ENCODE data around the gene ZNF397.
A peak's percentile ranks its signal among the peaks of the same experiment; 100 is the strongest.

ZNF397 gene

DNA sequence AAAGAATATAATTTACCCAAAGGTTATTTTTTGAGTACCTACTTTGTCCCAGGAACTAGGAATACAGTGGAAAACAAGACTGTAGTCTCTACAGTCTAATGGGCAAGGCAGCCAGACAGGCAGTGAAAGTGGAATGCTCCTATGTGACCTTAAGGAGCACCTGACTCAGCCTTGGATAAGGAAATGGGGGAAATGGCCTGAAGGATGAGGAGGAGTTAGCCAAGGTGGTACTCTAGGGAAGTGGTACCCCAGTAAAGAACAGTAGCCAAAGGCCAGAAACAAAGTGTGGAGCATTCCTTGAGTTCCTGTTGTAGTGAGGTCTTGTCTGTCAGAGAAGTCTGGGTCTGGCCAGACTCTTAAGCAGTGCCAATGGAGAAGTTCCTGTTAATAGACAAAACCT is 6.0 kb downstream of the ZNF397 start:
- DNase-seq: no peak

GRCh38 chr18:35247412-35248249 is 6.8 kb downstream of the ZNF397 start:
- no peak for DNase-seq

DNA sequence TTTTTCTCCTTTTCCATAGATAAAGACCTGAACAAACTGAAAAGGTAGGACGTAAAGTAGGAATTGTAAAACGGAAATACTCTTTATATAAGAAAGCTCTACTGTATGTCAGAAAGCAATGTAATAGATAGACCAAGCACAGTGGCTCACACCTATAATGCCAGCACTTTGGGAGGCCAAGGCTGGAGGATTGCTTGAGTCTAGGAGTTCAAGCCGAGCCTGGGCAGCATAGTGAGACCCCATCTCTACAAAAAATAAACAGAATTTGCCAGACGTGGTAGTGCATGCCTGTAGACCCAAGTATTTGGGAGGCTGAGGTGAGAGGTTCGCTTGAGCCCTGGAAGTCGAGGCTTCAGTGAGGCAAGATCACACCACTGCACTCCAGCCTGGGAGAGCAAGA is 7.6 kb downstream of the ZNF397 start:
- no peak for DNase-seq

GRCh38 chr18:35252466-35252865 is 11.6 kb downstream of the ZNF397 start:
- DNase-seq: no peak

DNA sequence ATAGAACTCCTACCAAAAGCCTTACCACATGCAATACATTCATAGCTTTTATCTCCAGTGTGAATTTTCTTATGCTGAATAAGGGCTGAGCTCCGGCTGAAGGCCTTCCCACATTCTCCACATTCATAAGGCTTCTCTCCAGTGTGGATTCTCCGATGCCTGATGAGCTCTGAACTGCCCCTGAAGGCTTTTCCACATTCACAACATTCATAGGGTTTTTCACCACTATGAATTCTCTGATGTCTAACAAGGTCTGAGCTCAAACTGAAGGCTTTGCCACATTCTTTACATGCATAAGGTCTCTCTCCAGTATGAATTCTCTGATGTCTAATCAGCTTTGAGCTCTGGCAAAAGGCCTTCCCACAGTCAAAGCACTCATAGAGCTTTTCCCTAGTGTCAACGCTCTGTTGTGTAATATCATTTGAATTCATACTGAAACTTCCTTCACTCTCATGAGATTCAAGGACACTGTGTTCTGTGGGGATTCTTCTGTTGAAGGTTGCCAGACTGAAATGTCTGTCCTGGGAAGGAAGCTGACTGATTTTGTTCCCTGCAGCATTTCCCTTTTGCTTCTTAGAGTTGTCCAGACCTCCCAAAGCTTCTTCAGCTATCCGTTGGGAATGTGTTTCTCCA is 12.9 kb downstream of the ZNF397 start:
- DNase-seq: no peak

DNA sequence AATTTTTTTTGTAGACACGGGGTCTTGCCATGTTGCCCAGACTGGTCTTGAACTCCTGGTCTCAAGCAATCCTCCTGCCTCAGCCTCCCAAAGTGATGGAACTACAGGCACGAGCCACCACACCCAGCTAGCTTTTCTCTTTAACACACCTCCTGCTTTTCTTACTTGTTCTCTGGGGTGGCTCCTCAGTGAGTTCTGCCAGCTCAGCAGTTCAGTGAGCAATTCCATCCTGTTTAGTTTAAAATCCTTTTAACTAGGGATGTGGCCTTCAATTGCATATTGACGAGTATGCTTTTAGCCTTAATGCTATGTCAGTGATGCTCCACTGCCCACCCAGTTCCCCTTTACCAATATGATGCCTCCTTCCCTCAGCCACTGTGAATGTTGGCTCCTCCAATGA is 16.1 kb downstream of the ZNF397 start:
- no peak for DNase-seq

DNA sequence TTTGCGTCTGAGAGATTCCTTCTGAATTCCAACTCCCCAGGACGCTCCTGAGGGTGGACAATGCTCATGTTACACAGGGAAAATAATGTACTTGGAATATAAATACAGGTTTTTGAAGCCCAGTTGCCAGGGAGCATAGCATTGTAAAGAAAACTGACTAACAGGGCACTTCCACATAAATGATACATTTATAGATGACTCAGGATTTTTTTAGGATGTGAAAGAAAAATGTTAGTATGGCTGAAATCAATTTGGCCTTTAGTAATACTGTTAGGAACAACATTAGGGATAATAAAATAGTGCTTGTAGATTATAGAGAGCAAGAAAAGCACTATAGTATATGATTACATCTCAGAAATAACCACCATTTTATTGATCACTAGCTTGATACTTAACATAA is 23.6 kb downstream of the ZNF397 start:
- no peak for DNase-seq

DNA sequence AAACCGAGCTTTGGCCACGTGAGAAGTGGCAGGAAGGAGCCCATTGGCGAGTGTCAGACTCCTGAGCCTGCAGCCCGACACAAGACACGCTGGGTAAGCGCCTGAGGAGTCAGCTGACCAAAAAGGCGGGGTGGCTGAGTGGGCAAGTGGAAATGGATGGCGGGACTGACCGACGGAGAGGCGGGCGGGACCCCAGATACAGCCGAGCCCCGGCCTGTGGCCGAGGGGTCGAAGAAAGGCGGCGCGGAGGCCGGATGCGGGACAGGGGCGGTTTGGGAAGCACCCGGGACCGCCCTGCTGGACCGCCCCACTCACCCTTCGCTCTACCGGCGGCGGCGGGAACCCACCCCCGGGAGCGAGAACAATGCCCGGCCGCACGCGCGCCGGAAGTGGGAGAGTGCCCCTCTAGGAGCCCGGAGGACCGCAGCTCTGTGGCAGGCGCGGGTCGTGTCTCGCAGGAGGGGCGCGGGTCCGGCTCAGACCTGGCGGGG is 26.4 kb downstream of the ZNF397 start:
- DNase-seq: peak; percentile 61

DNA sequence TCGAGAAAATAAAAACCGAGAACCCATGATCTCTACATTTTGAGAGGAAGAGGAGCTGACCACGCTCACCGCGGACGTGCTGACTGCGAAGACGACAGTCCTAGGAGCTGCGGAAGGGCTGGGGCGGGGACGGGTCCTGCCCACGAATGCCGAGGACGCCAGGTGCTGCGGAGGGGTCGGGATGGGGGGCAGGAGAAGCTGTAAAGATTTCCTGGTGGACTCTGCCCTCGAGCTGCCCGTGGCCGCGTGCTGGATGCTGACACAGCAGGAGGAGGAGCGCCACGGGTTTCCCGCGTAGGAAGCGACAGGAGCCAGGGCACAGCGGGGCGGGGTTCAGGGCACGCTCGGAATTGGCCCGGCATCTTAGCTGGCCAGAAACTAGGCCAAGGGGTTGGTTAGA is 27.0 kb downstream of the ZNF397 start:
- no peak for DNase-seq

DNA sequence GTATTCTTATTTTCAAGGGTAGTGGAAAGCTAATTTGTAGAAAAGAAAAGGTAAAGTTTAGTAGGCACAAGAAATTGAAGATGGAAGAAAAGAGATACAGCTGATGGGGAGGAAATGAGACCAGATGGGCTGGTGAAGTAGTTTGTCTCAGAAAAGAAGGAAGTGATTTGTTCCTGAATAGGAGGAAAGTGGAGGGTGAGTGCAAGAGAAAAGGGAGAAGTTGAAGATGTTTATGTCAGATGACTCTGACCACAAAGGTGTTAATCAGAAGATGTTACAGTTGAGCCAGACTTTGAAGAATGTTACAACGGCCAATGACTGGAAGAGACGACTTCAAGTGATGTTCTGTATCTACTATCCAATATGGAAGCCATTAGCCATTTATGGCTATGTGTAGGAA is 28.0 kb downstream of the ZNF397 start:
- no peak for DNase-seq

- DNase-seq: no peak
Measured at GRCh38 chr18:35271656-35272055, 30.8 kb downstream of the ZNF397 start.

DNA sequence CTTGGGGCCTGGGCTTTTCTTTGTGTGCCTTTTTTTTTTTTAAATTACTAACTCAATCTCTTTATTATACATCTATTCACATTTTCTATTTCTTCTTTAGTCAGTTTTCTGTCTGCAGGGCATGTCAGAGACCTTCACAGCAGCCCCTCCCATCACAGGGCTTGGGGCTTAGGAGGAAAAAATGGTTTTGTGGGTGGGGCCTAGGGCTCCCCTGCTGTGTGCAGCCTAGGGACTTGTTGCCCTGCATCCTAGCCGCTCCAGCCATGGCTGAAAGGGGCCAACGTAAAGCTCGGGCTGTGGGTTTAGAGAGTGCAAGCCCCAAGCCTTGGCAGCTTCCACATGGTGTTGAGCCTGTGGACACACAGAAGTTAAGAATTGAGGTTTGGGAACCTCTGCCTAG is 35.4 kb downstream of the ZNF397 start:
- no peak for DNase-seq

DNA sequence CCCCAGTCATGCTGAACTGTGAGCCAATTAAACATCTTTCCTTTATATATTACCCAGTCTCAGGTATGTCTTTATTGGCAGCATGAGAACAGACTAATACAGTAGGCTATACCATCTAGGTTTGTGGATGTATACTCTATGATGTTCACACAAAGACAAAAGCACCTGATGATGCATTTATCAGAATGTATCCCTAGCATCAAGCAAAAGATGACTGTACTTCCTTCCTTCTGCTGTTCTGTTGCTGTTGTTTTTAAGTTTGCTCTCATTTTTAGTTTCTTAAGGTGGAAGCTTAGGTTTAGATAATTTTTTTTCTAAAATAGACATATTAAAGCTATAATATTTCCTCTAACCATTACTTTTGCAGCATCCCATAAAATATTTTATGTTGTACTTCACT is 36.8 kb downstream of the ZNF397 start:
- no peak for DNase-seq

GRCh38 chr18:35278085-35278484 is 37.3 kb downstream of the ZNF397 start:
- DNase-seq: no peak

DNA sequence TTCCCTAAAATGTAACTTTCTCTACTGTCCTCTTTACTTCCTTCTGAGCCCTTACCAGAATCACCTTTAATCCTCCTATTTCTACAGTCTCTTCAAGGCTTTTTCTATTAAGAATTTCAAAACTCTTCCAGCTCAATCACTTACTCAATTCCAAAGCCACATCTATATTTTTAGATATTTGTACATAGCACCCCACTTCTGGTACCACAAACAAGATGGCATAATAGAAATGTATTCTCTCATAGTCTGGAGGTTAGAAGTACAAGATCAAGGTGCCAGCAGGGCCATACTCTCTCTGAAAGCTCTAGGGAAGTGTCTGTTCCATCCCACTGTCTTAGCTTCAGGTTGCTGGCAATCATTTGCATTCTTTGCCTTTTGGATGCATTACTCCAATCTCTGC is 38.1 kb downstream of the ZNF397 start:
- DNase-seq: no peak

- DNase-seq: no peak
Measured at GRCh38 chr18:35282353-35282752, 41.5 kb downstream of the ZNF397 start.

DNA sequence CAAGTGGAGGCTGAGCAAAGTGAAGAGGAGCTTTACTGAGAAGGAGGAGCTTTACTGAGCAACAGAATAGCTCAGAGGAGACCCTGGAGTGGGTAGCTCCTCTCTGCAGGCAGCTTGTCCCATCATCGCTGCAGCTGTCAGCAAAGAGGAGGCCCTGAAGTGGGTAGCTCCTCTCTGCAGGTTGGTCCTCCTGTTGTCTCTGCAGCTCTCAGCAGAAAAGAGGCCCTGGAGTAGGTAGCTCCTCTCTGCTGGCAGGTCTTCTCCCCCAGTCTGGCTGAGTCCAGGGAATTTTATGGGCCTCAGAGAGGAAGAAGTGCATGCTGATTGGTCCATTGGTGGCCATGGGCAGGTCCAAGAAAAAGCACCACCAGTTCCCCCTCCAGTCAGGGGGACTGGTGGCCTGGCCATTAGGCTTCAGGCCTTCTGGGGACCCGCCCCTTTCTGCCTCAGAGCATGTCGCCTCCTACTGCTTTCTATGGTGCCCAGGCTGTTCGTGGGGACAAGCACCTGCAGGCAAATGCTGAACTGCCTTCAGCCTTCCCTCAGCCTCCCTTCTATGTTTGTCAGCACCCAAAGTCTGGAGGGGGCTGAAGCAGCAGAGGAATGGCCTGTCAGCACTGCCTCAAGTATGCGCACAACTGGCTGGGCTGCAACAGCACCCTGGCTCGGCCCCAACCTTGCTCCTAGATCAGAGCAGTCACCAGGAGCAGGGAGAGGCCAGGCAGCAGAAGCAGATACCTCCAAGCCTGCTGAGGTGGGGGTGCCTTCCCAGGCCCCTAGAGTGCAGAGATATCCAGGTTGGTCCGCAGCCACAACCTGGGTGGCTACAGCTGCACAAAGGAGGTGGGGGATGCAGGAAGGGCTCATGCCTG is 43.3 kb downstream of the ZNF397 start:
- no peak for DNase-seq

- no peak for DNase-seq
Measured at GRCh38 chr18:35284841-35285240, 44.0 kb downstream of the ZNF397 start.

- DNase-seq: no peak
Measured at GRCh38 chr18:35289293-35289692, 48.5 kb downstream of the ZNF397 start.

DNA sequence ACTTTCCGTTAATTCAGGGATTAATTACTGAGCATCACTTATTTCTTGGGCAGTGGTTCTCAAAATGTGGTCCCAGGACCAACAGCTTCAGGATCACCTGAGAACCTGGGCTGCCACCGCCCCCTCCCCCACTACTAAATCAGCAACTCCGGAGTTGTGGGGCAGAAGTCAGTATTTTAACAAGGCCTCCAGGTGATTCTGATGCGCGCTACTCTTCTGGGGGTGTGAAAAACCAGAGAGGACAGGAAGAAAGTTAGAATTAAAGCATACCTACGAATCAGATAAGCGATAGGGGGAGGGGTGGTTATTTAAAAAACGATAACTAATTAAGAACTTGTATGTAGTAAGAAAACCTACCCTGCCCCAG is 48.9 kb downstream of the ZNF397 start:
- peak; percentile 3 for DNase-seq

DNA sequence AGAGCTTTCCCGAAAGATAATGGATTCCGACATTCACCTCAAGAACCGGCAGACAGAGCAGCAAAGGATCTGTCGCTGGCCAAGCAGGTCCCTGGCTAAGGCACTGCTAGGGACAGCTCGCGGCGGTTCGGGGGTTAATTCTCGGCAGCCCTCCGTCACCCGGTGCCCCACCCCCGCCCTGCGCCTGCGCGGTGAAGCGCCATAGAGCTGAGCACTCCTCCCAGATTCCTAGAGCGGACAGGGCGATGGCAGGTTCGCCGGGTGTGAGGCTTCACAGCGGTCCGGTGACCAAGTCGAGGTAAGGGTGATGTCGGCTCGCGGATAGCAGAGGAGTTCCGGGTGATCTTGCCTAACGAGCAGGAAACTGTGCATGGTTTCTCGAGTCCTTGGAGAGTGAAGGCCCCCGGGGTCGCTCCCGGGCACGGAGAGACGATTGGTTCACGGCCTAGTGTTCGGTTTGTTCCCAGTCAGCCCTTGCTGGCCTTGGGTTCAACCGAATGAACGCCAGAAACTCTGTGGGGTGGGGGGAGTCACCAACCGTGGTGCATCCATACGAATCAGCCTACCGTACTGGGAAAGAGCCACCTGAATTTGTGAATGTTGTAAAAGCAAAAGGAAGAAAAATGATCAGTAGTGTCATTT is 49.4 kb downstream of the ZNF397 start, which contains the start of gene ZSCAN30:
Gene ZSCAN30, minus strand, starts transcription at position 136 of the 642 bp plus-strand sequence. CDS start 25,877 bp downstream, outside the sequence.
- DNase-seq: peak; percentile 95

DNA sequence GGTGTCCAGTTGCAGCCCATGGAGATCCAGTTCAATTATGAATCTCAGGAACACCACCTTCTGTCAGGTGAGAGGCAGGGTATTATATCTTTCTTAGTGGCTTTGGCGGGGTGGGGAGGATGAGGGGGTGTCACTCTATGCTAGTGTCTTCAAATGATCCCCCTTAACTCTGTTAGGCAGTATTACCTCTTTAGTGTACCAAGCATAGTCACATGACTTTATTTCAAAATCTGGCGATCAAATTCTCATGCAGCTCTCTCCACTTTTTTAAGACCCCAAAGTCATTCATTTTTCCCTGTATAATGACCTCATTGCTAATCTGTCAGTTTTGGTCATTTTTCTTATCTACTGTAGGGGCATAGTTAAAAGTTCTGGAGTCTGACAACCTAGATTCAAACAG is 50.3 kb downstream of the ZNF397 start:
- DNase-seq: no peak

DNA sequence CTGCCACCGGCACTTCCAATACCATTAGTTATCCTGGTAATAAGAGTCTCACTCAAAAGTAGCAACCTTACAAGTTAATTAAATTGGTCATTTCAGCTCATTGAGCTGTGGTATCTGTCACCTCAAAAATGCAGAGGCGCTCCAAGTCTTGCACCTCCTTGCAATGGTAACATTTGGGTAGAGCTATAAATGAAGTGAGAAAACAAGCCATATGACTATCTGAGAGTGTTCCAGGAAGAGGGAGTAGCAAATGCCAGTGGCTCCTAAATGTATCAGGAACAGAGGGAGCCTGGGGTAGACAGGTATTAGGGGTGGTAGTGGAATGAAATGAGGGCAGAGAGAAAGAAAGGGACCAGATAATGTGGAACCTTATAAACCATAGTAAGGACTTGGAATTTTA is 55.2 kb downstream of the ZNF397 start:
- DNase-seq: no peak

Measured in stimulated activated naive CD4-positive, alpha-beta T cell treated with Interleukin-2 at 50 U/mL for 16 hours (primary cell).